ENCODE results near the gene ZFYVE1. TPM values are rescaled to one million over a fixed set of nuclear protein-coding genes. Genes with fewer than 3 reads are reported as not detected.
"Not testable (repeated sequence)": the region's sequence is repeated elsewhere in the genome, so short reads cannot be mapped to it uniquely, and the experiment has no call there.

ZFYVE1 gene
- total RNA-seq, 3 donors from 2014 or later = 18.7 to 22.2 (median 22.1) TPM

- H3K4me1 ChIP-seq = no peaks in the 10 kb centered on the region
- TF ChIP-seq CTCF (IDR thresholded peaks at IDR 0.05) = no peak
- no peak for TF ChIP-seq POLR2AphosphoS5 (IDR thresholded peaks at IDR 0.05)
- TF ChIP-seq POLR2A (IDR thresholded peaks at IDR 0.05) = no peak
- H3K36me3 ChIP-seq = no peaks in the 10 kb centered on the region
- intact Hi-C loops (cut with DNase I; ENCODE audit: low total_unique reads) = no loop called here
- peak overlapping the region in 1 of 2 donors; percentile 48 for H3K27ac ChIP-seq
- no peak overlapping the region for H3K4me3 ChIP-seq
- H3K9me3 ChIP-seq = no peaks in the 10 kb centered on the region
- H3K27me3 ChIP-seq = no peaks in the 10 kb centered on the region
- DNase-seq (ENCODE audit: low spot score in 2 of 2) = no peak
Observed at GRCh38 chr14:73014105-73014504, 12.8 kb downstream of the ZFYVE1 start.

- H3K27ac ChIP-seq; intact Hi-C loops (cut with DNase I; ENCODE audit: low total_unique reads); DNase-seq (ENCODE audit: low spot score in 2 of 2); H3K9me3 ChIP-seq; H3K4me1 ChIP-seq; H3K27me3 ChIP-seq; H3K36me3 ChIP-seq; H3K4me3 ChIP-seq: not testable (repeated sequence)
Observed at GRCh38 chr14:73011189-73011588, 15.7 kb downstream of the ZFYVE1 start.

- no peak overlapping the region for H3K4me3 ChIP-seq
- no peaks in the 10 kb centered on the region for H3K27me3 ChIP-seq
- H3K36me3 ChIP-seq = no peaks in the 10 kb centered on the region
- H3K9me3 ChIP-seq = no peaks in the 10 kb centered on the region
- TF ChIP-seq POLR2A (IDR thresholded peaks at IDR 0.05) (no peak), CTCF (IDR thresholded peaks at IDR 0.05) (no peak), POLR2AphosphoS5 (IDR thresholded peaks at IDR 0.05) (no peak)
- intact Hi-C loops (cut with DNase I; ENCODE audit: low total_unique reads) = no loop called here
- DNase-seq (ENCODE audit: low spot score in 2 of 2) = no peak
- H3K4me1 ChIP-seq = peaks cover 0 to 3% of the 10 kb centered on the region in 2 donors
- H3K27ac ChIP-seq = no peak overlapping the region
Observed at GRCh38 chr14:73008501-73008900, 18.4 kb downstream of the ZFYVE1 start.

GRCh38 chr14:73007835-73008234 is 19.1 kb downstream of the ZFYVE1 start:
- Histone ChIP-seq H3K4me3 (no peak overlapping the region), H3K36me3 (no peaks in the 10 kb centered on the region), H3K27ac (peak overlapping the region; percentile 4 to 10), H3K27me3 (no peaks in the 10 kb centered on the region), H3K4me1 (peaks cover 0 to 3% of the 10 kb centered on the region in 2 donors), H3K9me3 (no peaks in the 10 kb centered on the region)
- TF ChIP-seq CTCF (IDR thresholded peaks at IDR 0.05) (no peak), POLR2A (IDR thresholded peaks at IDR 0.05) (no peak), POLR2AphosphoS5 (IDR thresholded peaks at IDR 0.05) (no peak)
- DNase-seq (ENCODE audit: low spot score in 2 of 2) = no peak
- intact Hi-C loops (cut with DNase I; ENCODE audit: low total_unique reads) = no loop called here

GRCh38 chr14:73004641-73005040 is 22.3 kb downstream of the ZFYVE1 start:
- H3K4me1 ChIP-seq; DNase-seq (ENCODE audit: low spot score in 2 of 2); intact Hi-C loops (cut with DNase I; ENCODE audit: low total_unique reads); H3K27me3 ChIP-seq; H3K36me3 ChIP-seq; H3K4me3 ChIP-seq; H3K9me3 ChIP-seq: not testable (repeated sequence)
- peak overlapping the region; percentile 30 to 66 for H3K27ac ChIP-seq

- DNase-seq (ENCODE audit: low spot score in 2 of 2) = no peak
Observed at GRCh38 chr14:73003681-73004080, 23.2 kb downstream of the ZFYVE1 start.

More at GRCh38 chr14:73003681-73004080, 23.2 kb downstream of the ZFYVE1 start:
- Histone ChIP-seq H3K27ac (no peak overlapping the region), H3K9me3 (no peaks in the 10 kb centered on the region), H3K4me1 (peaks cover 0 to 3% of the 10 kb centered on the region in 2 donors), H3K27me3 (no peaks in the 10 kb centered on the region), H3K4me3 (no peak overlapping the region), H3K36me3 (no peaks in the 10 kb centered on the region)
- intact Hi-C loops (cut with DNase I; ENCODE audit: low total_unique reads) = no loop called here
- TF ChIP-seq CTCF (IDR thresholded peaks at IDR 0.05) = no peak
- no peak for TF ChIP-seq POLR2AphosphoS5 (IDR thresholded peaks at IDR 0.05)
- TF ChIP-seq POLR2A (IDR thresholded peaks at IDR 0.05) = no peak

Data from breast epithelium (tissue), 4 donors.